Endometrium (tissue), 2 donors: Measurements from ENCODE around the gene TAS2R42.

ENCODE experiments used
- FAIRE-seq: peaks from 2 replicates; lab custom pipeline; 2012; peaks lifted over from hg19 to GRCh38; lab: Jason Lieb, UNC
- donor health status: control.
- donor health status: control.

TAS2R42 gene

GRCh38 chr12:11144297-11144696, 42.4 kb downstream of the TAS2R42 start:
- no peak for FAIRE-seq

- FAIRE-seq, result no peak
Measured at GRCh38 chr12:11143352-11143751, 43.4 kb downstream of the TAS2R42 start.

GRCh38 chr12:11136075-11136474, 50.7 kb downstream of the TAS2R42 start:
- FAIRE-seq, result no peak
